GM12872 (cell line): Measurements from ENCODE around the gene ZFP91.

Experiments
- TF ChIP-seq, protein P1 (sequence below): IDR thresholded peaks from 3 replicates; pipeline ENCODE4 v1.5.1; 2011; ENCODE audit warnings: low read depth, mild to moderate bottlenecking, low read length, moderate library complexity; ENCODE audit not compliant: insufficient read depth

Gene ZFP91

DNA sequence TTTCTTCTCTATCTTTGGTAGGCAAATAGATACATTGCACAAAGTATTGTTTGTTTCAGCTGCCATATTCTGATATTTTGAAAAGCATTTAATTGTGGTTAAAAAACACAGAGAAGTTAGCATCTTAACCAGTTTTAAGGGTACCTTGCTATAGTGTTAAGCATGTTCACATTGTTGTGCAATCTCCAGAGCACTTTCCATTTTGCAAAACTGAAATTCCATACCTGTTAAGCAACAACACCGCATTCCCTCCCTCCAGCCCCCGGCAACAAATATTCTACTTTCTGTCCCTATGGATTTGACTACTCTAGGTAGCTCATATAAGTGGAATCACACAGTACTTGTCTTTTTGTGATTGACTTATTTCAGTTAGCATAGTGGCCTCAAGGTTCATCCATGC lies 77.5 kb downstream of the ZFP91 start:
- TF ChIP-seq, protein P1, sequence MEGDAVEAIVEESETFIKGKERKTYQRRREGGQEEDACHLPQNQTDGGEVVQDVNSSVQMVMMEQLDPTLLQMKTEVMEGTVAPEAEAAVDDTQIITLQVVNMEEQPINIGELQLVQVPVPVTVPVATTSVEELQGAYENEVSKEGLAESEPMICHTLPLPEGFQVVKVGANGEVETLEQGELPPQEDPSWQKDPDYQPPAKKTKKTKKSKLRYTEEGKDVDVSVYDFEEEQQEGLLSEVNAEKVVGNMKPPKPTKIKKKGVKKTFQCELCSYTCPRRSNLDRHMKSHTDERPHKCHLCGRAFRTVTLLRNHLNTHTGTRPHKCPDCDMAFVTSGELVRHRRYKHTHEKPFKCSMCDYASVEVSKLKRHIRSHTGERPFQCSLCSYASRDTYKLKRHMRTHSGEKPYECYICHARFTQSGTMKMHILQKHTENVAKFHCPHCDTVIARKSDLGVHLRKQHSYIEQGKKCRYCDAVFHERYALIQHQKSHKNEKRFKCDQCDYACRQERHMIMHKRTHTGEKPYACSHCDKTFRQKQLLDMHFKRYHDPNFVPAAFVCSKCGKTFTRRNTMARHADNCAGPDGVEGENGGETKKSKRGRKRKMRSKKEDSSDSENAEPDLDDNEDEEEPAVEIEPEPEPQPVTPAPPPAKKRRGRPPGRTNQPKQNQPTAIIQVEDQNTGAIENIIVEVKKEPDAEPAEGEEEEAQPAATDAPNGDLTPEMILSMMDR = no peak

- TF ChIP-seq, protein P1 = no peak
Measured at GRCh38 chr11:58658623-58659022, 79.8 kb downstream of the ZFP91 start.

- TF ChIP-seq, protein P1 = no peak
Measured at GRCh38 chr11:58659404-58659803, 80.5 kb downstream of the ZFP91 start.

- TF ChIP-seq, protein P1 = no peak
Measured at GRCh38 chr11:58659910-58660570, 81.2 kb downstream of the ZFP91 start.
